Measurements from ENCODE around the gene PRKRA.
"Not testable (repeated sequence)": the region's sequence is repeated elsewhere in the genome, so short reads cannot be mapped to it uniquely, and the experiment has no call there.

PRKRA gene

GRCh38 chr2:178457390-178457886, 6.5 kb upstream of the PRKRA start:
- DNase-seq: no peak

DNA sequence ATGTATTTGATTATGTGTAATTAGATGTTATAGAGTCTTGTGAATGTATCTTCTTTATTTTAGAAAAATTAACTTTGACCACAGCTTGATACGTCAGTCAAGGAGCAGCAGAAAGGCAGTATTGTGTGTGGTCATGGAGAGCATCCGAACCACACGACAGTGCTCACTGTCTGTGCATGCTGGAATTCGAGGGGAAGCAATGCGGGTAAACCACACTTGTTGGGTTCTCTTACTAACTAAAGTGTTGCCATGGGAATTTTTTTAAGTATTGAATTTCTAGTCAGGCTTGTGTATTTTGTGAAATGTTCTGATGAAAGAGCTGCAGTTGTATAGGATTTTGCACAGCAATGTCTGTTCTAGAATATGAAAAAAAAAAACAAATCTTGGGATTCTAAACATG, 5.0 kb upstream of the PRKRA start:
- DNase-seq: no peak

DNA sequence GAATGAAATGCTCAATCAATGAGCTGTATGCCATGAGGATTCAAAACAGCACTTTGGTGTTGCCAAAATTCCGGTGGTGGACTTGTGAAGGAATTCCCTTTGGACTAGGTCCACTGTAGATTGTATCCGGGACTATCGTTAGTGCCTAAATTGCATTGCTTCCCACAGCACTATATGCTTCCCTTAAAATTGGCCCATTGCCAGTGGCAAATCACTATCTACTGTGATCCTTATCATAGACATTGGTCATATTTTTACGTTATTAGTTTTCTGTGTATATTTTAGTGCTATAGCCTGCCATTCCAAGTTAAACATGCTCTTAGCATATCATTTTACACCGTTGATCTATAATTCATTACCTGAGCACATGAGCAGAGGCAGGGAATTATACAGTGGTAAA, 1.9 kb upstream of the PRKRA start:
- DNase-seq: no peak

- DNase-seq: no peak
These were observed 1.4 kb upstream of the PRKRA start for GRCh38 chr2:178452334-178452733.

DNA sequence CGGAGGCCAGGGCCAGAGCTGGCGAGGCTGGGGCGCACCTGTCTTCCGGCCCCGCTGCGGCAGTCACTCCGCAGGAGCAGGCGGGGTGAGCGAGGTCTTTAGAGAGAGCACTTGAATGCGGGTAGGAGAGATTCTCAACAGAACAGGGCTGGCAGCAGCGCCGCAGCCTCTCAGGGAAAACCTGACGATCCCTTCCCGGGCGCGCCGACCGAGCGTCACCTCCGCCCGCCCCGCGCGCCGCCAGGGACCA, 526 bp downstream of the PRKRA start:
- no peak for DNase-seq

- DNase-seq: no peak
These were observed 1.1 kb downstream of the PRKRA start for GRCh38 chr2:178449700-178450523.

- DNase-seq: no peak
These were observed 1.9 kb downstream of the PRKRA start for GRCh38 chr2:178448968-178449661.

DNA sequence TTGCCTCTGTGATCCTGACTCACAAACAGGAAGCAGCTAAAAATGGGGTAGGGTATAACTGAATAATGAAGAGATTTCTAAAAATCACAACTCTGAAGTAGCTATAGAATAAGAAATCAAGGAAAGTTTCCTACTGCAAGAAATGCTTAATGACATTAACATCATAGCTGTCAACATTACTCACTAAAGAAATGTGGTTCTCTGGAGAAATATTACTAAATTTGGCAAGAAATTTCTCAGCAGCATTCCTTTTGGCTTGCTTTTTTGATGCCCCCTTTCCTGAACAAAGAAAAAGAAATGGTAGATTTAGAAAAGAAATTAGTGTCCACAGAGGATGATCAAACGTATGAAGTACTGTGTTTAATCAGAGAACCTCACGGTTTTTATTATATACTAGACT, 9.5 kb downstream of the PRKRA start:
- DNase-seq: no peak

DNA sequence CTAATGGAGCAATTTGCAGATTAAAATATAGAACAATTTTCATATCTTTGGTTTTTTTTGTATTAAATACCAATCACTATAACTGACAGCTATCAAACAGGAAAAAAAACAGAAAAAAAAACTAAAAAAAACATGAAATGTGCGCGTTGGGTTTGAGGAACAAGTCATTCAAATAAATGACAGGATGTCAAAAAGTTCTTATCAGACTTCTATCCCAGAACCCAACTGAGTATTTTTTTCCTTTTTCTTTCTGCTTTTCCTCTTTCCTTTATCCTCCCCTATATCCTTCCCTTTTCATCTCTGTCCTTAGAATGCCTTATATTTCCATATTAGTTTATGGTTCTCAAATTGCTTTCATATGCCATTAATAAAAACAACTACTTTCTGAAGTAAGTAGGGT, 14.3 kb downstream of the PRKRA start:
- no peak for DNase-seq

DNA sequence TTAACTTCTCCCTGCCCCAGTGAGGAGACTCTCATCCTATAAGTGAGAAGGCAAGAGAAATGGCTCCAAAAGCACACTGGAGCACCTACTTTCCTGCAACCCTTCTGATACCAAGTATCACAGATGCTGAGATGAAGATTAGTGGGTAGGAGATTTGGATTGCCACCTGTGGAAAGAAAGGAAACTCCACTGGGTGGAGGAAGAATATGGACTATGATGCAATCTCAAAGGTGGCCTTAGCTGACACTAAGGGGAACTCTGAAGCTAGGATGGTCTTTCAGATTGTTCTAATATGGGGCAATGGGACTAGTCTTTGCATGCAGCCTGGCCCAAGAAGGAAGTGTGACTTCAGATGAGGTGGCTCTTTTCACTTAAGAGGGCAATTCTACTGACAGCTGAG, 21.6 kb downstream of the PRKRA start:
- DNase-seq: no peak

- DNase-seq: no peak
These were observed 22.6 kb downstream of the PRKRA start for GRCh38 chr2:178428396-178428806.

GRCh38 chr2:178427458-178427857, 23.5 kb downstream of the PRKRA start:
- DNase-seq: no peak

DNA sequence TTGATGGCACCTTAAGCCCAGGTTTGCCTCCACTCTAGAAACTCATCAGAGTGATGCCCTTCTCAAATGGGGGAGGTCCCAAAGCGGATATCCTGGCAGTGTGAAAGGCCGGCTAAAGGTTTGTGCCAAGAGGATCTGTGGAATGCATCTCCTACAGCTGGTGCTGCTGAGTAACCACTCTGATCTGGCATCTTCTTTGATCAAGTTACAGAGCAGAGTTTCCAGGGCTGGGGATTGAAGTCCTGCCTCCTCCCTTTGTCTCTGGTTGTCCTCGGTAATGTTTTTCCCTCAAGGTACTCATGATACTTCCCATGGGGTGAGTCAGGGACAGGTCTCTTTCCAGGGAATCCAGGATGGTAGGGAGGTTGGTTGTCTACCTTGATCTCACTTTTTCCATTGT, 24.6 kb downstream of the PRKRA start:
- no peak for DNase-seq

DNA sequence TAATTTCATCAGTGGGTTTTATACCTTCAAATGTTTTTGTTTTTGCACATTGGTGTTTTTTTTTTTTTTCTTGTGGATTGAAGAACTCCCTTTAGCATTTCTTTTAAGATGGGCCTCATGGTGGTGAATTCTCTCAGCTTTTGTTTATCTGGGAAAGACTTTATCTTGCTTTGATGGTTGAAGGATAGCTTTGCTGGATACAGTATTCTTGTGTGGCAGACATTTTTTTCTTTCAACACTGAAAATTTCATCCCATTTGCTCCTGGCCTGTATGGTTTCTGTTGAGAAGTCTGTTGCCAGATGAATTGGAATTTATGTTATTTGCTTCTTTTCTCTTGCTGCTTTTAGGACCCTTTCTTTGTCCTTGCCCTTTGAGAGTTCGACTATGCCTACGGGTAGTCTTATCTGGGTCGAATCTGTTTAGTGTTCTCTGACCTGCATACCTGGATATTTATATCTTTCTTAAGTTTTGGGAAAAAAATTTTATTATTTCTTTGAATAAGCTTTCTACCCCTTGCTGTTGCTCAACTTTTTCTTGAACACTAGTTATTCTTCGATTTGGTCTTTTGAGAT, 25.6 kb downstream of the PRKRA start:
- DNase-seq: no peak

GRCh38 chr2:178423746-178424145, 27.2 kb downstream of the PRKRA start:
- DNase-seq: not testable (repeated sequence)

DNA sequence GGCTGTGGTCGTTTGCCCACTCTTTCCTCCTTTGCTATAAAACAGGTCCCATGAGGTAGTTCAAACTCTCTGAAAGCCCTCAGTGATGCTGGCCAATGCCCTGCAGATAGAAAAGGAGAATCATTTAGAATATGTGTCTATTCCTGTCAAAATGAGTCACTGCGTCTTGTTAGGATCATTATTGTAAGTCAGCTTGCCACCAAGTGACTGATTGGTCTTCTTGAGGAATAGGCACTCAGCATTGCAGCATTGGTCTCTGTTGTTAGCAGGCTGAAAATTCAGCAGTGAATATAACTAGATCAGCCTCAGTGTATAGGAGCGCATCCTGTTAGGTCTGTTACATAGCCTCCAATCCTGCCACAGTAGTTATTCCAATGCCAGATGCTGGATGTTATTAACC, 28.9 kb downstream of the PRKRA start:
- no peak for DNase-seq

DNA sequence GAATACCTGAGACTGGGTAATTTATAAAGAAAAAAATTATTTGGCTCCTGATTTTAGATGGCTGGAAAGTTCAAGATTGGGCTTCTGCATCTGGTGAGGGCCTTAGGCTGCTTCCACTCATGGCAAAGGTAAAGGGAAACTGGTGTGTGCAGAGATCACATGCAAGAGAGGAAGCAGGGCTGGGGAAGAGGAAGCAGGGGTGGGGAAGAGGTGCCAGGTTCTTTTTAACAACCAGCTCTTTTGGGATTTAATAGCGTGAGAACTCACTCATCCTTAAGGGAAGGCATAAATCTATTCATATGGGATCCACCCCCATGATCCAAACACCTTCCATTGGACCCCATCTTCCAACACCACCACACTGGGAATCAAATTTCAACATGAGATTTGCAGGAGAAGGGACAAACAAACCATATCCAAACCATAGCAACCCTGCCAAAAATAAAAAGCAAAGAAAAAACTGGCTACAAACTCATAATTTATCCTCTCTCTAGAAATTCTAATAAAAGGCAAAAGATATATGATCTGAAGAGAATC, 30.4 kb downstream of the PRKRA start:
- no peak for DNase-seq

DNA sequence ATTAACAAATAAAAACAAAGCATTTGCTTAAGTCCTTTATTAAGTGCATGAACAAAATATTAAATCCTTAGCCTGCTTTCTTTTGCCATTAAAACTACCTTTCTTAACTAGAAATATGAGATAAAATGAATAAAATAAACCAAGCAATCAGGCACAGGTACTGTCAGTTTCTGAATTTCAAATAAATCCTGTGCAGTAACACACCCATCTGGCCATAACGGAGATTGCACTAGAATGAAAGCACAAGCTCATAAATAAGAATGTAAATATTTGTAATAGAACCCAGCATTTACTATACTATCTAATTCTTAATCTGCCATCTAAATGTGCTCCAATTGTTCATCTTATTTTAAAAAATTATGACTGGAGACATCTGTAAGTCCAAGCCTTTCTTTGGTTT, 31.9 kb downstream of the PRKRA start:
- DNase-seq: no peak

- no peak for DNase-seq
These were observed 32.5 kb downstream of the PRKRA start for GRCh38 chr2:178418426-178418825.

DNA sequence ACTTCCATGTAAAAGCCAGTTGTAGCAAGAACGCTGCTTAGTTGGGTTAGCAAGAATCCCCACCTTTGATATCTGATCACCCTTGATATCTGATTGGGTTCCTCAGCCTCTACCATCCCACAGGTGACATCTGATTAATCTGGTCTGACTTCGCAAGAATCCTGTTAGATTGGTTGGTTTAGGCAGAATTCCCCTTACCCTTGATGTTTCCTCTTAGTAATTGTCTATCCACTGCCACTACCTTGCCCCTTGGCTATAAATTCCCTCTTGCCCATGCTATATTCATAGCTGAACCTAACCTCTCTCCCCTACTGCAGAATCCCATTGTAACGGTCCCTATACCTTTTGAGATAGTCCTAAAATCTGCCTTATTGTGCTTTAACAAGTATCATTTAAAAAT, 33.1 kb downstream of the PRKRA start:
- no peak for DNase-seq

DNA sequence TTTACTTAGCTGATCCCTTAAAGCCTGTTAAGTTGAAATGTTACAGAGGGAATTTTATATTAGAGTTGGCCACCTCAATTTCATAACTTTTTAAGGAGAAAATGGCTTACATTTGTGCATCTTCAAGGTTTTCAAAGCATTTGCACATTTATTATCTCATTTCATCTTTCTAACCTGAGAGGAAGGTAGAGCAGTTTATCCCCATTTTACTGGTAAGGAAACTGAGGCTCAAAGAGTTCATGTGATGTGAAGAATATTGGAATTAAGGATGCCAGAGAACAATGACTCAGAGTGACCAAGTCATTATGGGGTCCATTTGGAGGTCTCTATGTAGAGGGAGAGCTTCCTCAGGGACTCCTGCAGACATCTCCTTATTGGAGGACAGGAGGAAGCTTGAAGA, 35.0 kb downstream of the PRKRA start:
- DNase-seq: no peak

DNA sequence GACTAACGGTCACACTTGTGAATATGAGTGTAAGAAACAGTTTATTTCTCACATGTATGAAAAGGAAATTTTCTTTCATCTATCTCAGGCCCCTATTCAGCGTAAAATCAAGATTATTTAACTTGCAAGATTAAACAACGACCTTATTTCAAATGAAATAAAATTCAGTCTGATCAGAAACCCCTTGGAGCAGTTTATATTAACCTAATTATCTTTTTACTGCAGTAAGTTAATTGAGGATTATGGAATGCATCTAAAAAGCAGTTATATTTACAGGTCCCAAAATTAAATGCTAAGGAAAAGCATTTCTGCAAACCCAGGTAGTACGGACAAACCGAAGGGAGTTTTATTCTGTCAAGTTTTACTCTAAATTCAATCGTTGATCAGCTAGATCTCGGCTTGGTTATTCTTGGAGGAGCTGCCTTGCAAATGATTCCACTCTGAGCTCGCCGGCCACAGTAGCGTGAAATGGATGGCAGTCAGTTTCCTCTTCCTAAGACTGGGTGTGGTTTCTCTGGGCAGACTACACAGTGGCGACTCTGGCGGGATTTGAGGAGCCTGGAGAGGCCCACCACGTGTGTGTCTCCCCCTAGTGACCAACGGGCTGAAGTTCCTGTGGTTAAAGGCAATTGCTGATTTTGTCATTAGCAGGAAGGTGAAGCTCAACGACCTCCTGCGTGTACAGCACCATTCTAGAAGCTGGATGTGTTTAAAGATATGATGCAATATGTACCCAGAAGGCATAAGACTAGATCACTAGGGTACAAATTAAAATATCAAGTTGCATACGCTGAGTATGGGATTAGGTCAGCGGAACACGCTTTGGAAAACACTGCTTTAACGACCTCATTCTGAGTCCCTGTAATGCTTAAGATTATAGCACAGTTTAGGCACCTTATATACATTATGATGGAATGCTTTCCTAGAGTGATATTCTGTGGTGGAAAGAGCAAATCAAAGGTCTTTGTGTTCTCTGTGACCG, 36.4 kb downstream of the PRKRA start:
- peak; percentile 55 for DNase-seq
